IMR-90 (cell line): Measurements from ENCODE around the gene SCN8A. TPM values are rescaled to one million over a fixed set of nuclear protein-coding genes. Genes with fewer than 3 reads are reported as not detected.

Experiments
- ATAC-seq: fragments of 200-7000 bp; cut with Tn5 transposase; 2 replicates; pipeline ENCODE4 v1.9.1; 2020; ENCODE audit warnings: low read depth, mild to moderate bottlenecking, moderate library complexity
- BruUV-seq: library from RNA; stranded (reverse); fragments of 400-500 nt; replicated peaks from 2 replicates; lab custom pipeline; 2021; lab: Mats Ljungman, UMichigan
- CTCF ChIA-PET: fragments of 300-600 bp; formaldehyde crosslinking; extraction: SDS; loops from one replicate; lab custom pipeline; 2021; ENCODE audit warnings: antibody characterized with exemption; lab: Yijun Ruan, JAX
- POLR2A ChIA-PET: fragments of 300-600 bp; sonication (Branson Sonifier 250); formaldehyde crosslinking; loops from one replicate; lab custom pipeline; 2022; ENCODE audit warnings: antibody characterized with exemption; ENCODE audit not compliant: unreplicated experiment; lab: Charles Lee
- DNase-seq: peaks from one replicate; pipeline ENCODE4 v3.0.0; 2013
- H2AFZ ChIP-seq: replicated peaks from 2 replicates; pipeline ENCODE3; 2013; ENCODE audit warnings: low read length, mild to moderate bottlenecking; ENCODE audit not compliant: poor library complexity
- H2AK5ac ChIP-seq: 2 replicates; pipeline ENCODE4 v1.6.1; 2013; ENCODE audit warnings: low read depth, low read length, inconsistent platforms
- H2AK9ac ChIP-seq: replicated peaks from 2 replicates; pipeline ENCODE3; 2013; ENCODE audit warnings: mild to moderate bottlenecking, low read depth, low read length, moderate library complexity; ENCODE audit not compliant: poor library complexity
- H2BK120ac ChIP-seq: 2 replicates; pipeline ENCODE4 v1.6.1; 2013; ENCODE audit warnings: low read depth, low read length, inconsistent platforms
- H2BK15ac ChIP-seq: 3 replicates; pipeline ENCODE4 v1.6.1; 2013; ENCODE audit warnings: low read depth, low read length, inconsistent platforms
- H2BK20ac ChIP-seq: 2 replicates; pipeline ENCODE4 v1.6.1; 2013; ENCODE audit warnings: low read depth, mild to moderate bottlenecking, inconsistent platforms, low read length, moderate library complexity
- H2BK5ac ChIP-seq: 2 replicates; pipeline ENCODE4 v1.6.1; 2013; ENCODE audit warnings: mild to moderate bottlenecking, low read depth, low read length, inconsistent platforms; ENCODE audit not compliant: poor library complexity, severe bottlenecking
- H3K14ac ChIP-seq: replicated peaks from 2 replicates; pipeline ENCODE4 v1.6.1; 2013; ENCODE audit warnings: low read depth, low read length, inconsistent platforms
- H3K18ac ChIP-seq: 2 replicates; pipeline ENCODE4 v1.6.1; 2013; ENCODE audit warnings: low read depth, low read length, control low read depth
- H3K23ac ChIP-seq: 2 replicates; pipeline ENCODE4 v1.6.1; 2013; ENCODE audit warnings: low read depth, low read length, inconsistent platforms
- H3K27ac ChIP-seq: 2 replicates; pipeline ENCODE4 v1.5.1; 2013; ENCODE audit warnings: mild to moderate bottlenecking, control low read depth, low read length; ENCODE audit not compliant: insufficient read depth
- H3K27me3 ChIP-seq: 2 replicates; pipeline ENCODE4 v1.6.1; 2013; ENCODE audit warnings: low read length; ENCODE audit not compliant: control insufficient read depth, insufficient read depth
- H3K36me3 ChIP-seq: 2 replicates; pipeline ENCODE4 v1.6.1; 2013; ENCODE audit warnings: low read length, mixed read lengths; ENCODE audit not compliant: control insufficient read depth, insufficient read depth
- H3K4ac ChIP-seq: 2 replicates; pipeline ENCODE4 v1.6.1; 2013; ENCODE audit warnings: low read depth, low read length, inconsistent platforms
- H3K4me1 ChIP-seq: 2 replicates; pipeline ENCODE4 v1.6.1; 2013; ENCODE audit warnings: low read length, mixed read lengths; ENCODE audit not compliant: control insufficient read depth, insufficient read depth
- H3K4me2 ChIP-seq: 2 replicates; pipeline ENCODE4 v1.6.1; 2013; ENCODE audit warnings: low read depth, mild to moderate bottlenecking, control low read depth, low read length, moderate library complexity
- H3K4me3 ChIP-seq: 2 replicates; pipeline ENCODE4 v1.5.1; 2013; ENCODE audit warnings: low read depth, mild to moderate bottlenecking, control low read depth, low read length, moderate library complexity; ENCODE audit not compliant: insufficient read depth
- H3K56ac ChIP-seq: 2 replicates; pipeline ENCODE4 v1.6.1; 2013; ENCODE audit warnings: low read length, inconsistent platforms; ENCODE audit not compliant: insufficient read depth; ENCODE audit errors: extremely low read depth
- H3K79me1 ChIP-seq, 2 experiments: 2 replicates each; pipeline ENCODE4 v1.6.1; 2013; ENCODE audit warnings: low read length in 2 of 2, inconsistent platforms in 1 of 2, low read depth in 1 of 2
- H3K9ac ChIP-seq: 2 replicates; pipeline ENCODE4 v1.6.1; 2013; ENCODE audit warnings: low read depth, low read length, control low read depth
- H3K9me1 ChIP-seq: 2 replicates; pipeline ENCODE4 v1.6.1; 2013; ENCODE audit warnings: low read length, inconsistent platforms; ENCODE audit not compliant: insufficient read depth
- H3K9me3 ChIP-seq: 2 replicates; pipeline ENCODE4 v1.6.1; 2013; ENCODE audit warnings: low read length; ENCODE audit not compliant: control insufficient read depth, insufficient read depth
- H4K20me1 ChIP-seq: 2 replicates; pipeline ENCODE4 v1.6.1; 2013; ENCODE audit warnings: low read length, inconsistent platforms; ENCODE audit not compliant: insufficient read depth
- H4K5ac ChIP-seq: 2 replicates; pipeline ENCODE4 v1.6.1; 2013; ENCODE audit warnings: mild to moderate bottlenecking, low read depth, low read length, control low read depth
- H4K8ac ChIP-seq, 2 experiments: 2 replicates each; pipeline ENCODE4 v1.6.1; 2013; ENCODE audit warnings: low read depth in 2 of 2, low read length in 2 of 2, control low read depth in 1 of 2, inconsistent platforms in 1 of 2
- H4K91ac ChIP-seq: 2 replicates; pipeline ENCODE4 v1.6.1; 2013; ENCODE audit warnings: low read depth, low read length, inconsistent platforms; ENCODE audit not compliant: insufficient read depth
- BHLHE40 ChIP-seq: fragments of 150-350 bp; IDR thresholded peaks from 2 replicates; pipeline ENCODE4 v1.6.1; 2016; ENCODE audit warnings: mild to moderate bottlenecking, low read depth, low read length
- CHD1 ChIP-seq: IDR thresholded peaks from 2 replicates; pipeline ENCODE4 v1.6.1; 2012; ENCODE audit warnings: low read depth, low read length, improper control_type of control experiment
- CTCF ChIP-seq: conservative IDR thresholded peaks from 2 replicates; pipeline ENCODE4 v1.5.1; 2012; ENCODE audit warnings: mild to moderate bottlenecking, low read depth, low read length, improper control_type of control experiment
- ELK1 ChIP-seq: fragments of 150-350 bp; IDR thresholded peaks from 2 replicates; pipeline ENCODE4 v1.6.1; 2016; ENCODE audit warnings: low read depth, mild to moderate bottlenecking, low read length, moderate library complexity, borderline replicate concordance
- FOS ChIP-seq: fragments of 150-350 bp; IDR thresholded peaks from 2 replicates; pipeline ENCODE4 v1.6.1; 2016; ENCODE audit warnings: low read depth, low read length
- MAFK ChIP-seq: IDR thresholded peaks from 2 replicates; pipeline ENCODE4 v1.6.1; 2012; ENCODE audit warnings: low read depth, low read length, improper control_type of control experiment
- MAZ ChIP-seq: IDR thresholded peaks from 2 replicates; pipeline ENCODE4 v1.6.1; 2012; ENCODE audit warnings: low read depth, mild to moderate bottlenecking, low read length, improper control_type of control experiment, moderate library complexity, borderline replicate concordance
- NFE2L2 ChIP-seq: fragments of 150-350 bp; IDR thresholded peaks from 2 replicates; pipeline ENCODE4 v1.6.1; 2016; ENCODE audit warnings: low read depth, mild to moderate bottlenecking, low read length
- RAD21 ChIP-seq: IDR thresholded peaks from 2 replicates; pipeline ENCODE4 v1.6.1; 2012; ENCODE audit warnings: low read length, improper control_type of control experiment
- RCOR1 ChIP-seq: IDR thresholded peaks from 2 replicates; pipeline ENCODE4 v1.6.1; 2012; ENCODE audit warnings: mild to moderate bottlenecking, low read length, improper control_type of control experiment; ENCODE audit not compliant: insufficient replicate concordance
- RFX5 ChIP-seq: IDR thresholded peaks from 2 replicates; pipeline ENCODE4 v1.8.0; 2012; ENCODE audit warnings: low read depth, mild to moderate bottlenecking, low read length, moderate library complexity
- SMC3 ChIP-seq: fragments of 150-350 bp; IDR thresholded peaks from 2 replicates; pipeline ENCODE4 v1.6.1; 2016; ENCODE audit warnings: low read depth, mild to moderate bottlenecking, antibody characterized with exemption, low read length, moderate library complexity
- WGBS, 2 experiments: methylation state at CpG; one replicate each; pipeline versions ENCODE4 v1.1.5 to v1.1.7; 2013; ENCODE audit warnings: missing lambda C conversion rate in 2 of 2; ENCODE audit not compliant: insufficient read length in 1 of 2; ENCODE audit errors: extremely low coverage in 2 of 2; 5-methylcytosine and 5-hydroxymethylcytosine counted together
- dilution Hi-C: fragments of 300-500 bp; cut with HindIII; formaldehyde crosslinking; loops from one replicate; pipeline ENCODE4 v1.14.3; 2018; ENCODE audit warnings: low sequenced_read_pairs; ENCODE audit not compliant: unreplicated experiment
- in situ Hi-C: fragments of 300-500 bp; cut with MboI; formaldehyde crosslinking; loops from 3 replicates; pipeline ENCODE4 v1.14.3; 2019; ENCODE audit warnings: low sequenced_read_pairs, inconsistent platforms, mixed read lengths
- intact Hi-C: fragments of 100-400 bp; cut with micrococcal nuclease; formaldehyde crosslinking; loops from 2 replicates; pipeline ENCODE4 v1.10.0; 2022
- polyA plus RNA-seq, 3 experiments: library from polyadenylated mRNA; depleted of rRNA; stranded (reverse); fragments of >200 nt; gene quantifications; 2 replicates each; pipeline ENCODE4 v1.2.3, GENCODE V29; 2012; ENCODE audit warnings: low replicate concordance in 1 of 3
- total RNA-seq: library from RNA; depleted of rRNA; stranded (reverse); fragments of >200 nt; gene quantifications from 2 replicates; pipeline ENCODE4 v1.2.3, GENCODE V29; 2012

SCN8A gene
- total and polyA plus RNA-seq, 2 of the 4 experiments (the other 2 are of a cell fraction), result 6.9 to 19.7 TPM

GRCh38 chr12:51636986-51637385 is 46.0 kb downstream of the SCN8A start:
- peaks cover 1% of the 10 kb centered on the region; the same call in 1 of the 2 replicates for H3K9me3 ChIP-seq
- no peak for DNase-seq
- dilution Hi-C loops (no loop called here), intact Hi-C loops (no loop called here), in situ Hi-C loops (no loop called here)
- CTCF ChIA-PET, result no interaction called here
- H2AK9ac ChIP-seq, result no peak overlapping the region
- H2BK20ac ChIP-seq, result no peak overlapping the region
- H4K5ac ChIP-seq, result no peak overlapping the region
- POLR2A ChIA-PET, result no interaction called here
- no peak overlapping the region for H3K56ac ChIP-seq
- H2BK15ac ChIP-seq, result no peak overlapping the region
- no peak overlapping the region for H2BK120ac ChIP-seq
- no peak overlapping the region for H4K91ac ChIP-seq
- no peak overlapping the region for H4K8ac ChIP-seq
- H3K9me1 ChIP-seq, result peaks cover 2% of the 10 kb centered on the region
- no peak overlapping the region for H2BK5ac ChIP-seq
- no peak for ATAC-seq
- no peak overlapping the region for H3K18ac ChIP-seq
- H3K27ac ChIP-seq, result no peak overlapping the region
- H3K4me1 ChIP-seq, result peaks cover under 1% of the 10 kb centered on the region; the same call in 1 of the 2 replicates
- no peak overlapping the region for H2AFZ ChIP-seq
- no peak overlapping the region for H2AK5ac ChIP-seq
- H3K4me2 ChIP-seq, result no peak overlapping the region
- BruUV-seq, result no TSS peak
- no peak overlapping the region for H3K23ac ChIP-seq
- TF ChIP-seq FOS (no peak), RCOR1 (no peak), ELK1 (no peak), SMC3 (no peak), MAZ (no peak), CTCF (no peak), MAFK (no peak), RFX5 (no peak), BHLHE40 (no peak), RAD21 (no peak), NFE2L2 (no peak), CHD1 (no peak)
- no peaks in the 10 kb centered on the region for H3K36me3 ChIP-seq
- peaks cover 19 to 42% of the 10 kb centered on the region in 2 experiments; a peak in 3 of 4 replicates for H3K79me1 ChIP-seq
- no peaks in the 10 kb centered on the region for H3K27me3 ChIP-seq
- no peak overlapping the region for H3K4ac ChIP-seq
- H3K9ac ChIP-seq, result no peak overlapping the region
- peaks cover 8% of the 10 kb centered on the region; the same call in 1 of the 2 replicates for H4K20me1 ChIP-seq
- no peak overlapping the region for H3K4me3 ChIP-seq
- no peak overlapping the region for H3K14ac ChIP-seq
- no CpG with 5 or more reads among the region's 1 CpG for WGBS, 2 experiments
